Activated CD8-positive, alpha-beta T cell treated with anti-CD3 and anti-CD28 coated beads for 36 hours (primary cell): ENCODE data around the gene ZNF598. TPM values are rescaled to one million over a fixed set of nuclear protein-coding genes. Genes with fewer than 3 reads are reported as not detected.

Experiments used
- ATAC-seq: fragments of 200-7000 bp; cut with Tn5 transposase; one replicate; pipeline ENCODE4 v1.10.0; 2021; ENCODE audit warnings: mild to moderate bottlenecking, moderate library complexity
- CTCF ChIA-PET: fragments of 350-600 bp; sonication (Branson Sonifier 250); formaldehyde crosslinking; loops from one replicate; lab custom pipeline; 2021; ENCODE audit warnings: antibody characterized with exemption; lab: Charles Lee
- POLR2A ChIA-PET: fragments of 350-600 bp; sonication (Branson Sonifier 250); formaldehyde crosslinking; loops from one replicate; lab custom pipeline; 2021; ENCODE audit warnings: antibody characterized with exemption; lab: Charles Lee
- DNase-seq: peaks from one replicate; pipeline ENCODE4 v3.0.0-alpha.2; 2020
- H3K27ac Mint-ChIP-seq: one replicate; pipeline ENCODE4 v1.8.0; 2021; ENCODE audit warnings: mild to moderate bottlenecking, mixed read lengths
- H3K27me3 Mint-ChIP-seq: one replicate; pipeline ENCODE4 v1.8.0; 2021; ENCODE audit warnings: mixed read lengths
- H3K36me3 Mint-ChIP-seq: one replicate; pipeline ENCODE4 v1.8.0; 2021; ENCODE audit warnings: low read depth, mixed read lengths
- H3K4me1 Mint-ChIP-seq: one replicate; pipeline ENCODE4 v1.8.0; 2021; ENCODE audit warnings: low read depth, mixed read lengths
- H3K4me3 Mint-ChIP-seq: one replicate; pipeline ENCODE4 v1.8.0; 2021; ENCODE audit warnings: mild to moderate bottlenecking, moderate library complexity, mixed read lengths
- H3K9me3 Mint-ChIP-seq: one replicate; pipeline ENCODE4 v1.8.0; 2021; ENCODE audit warnings: mixed read lengths
- CTCF ChIP-seq: fragments of 200-600 bp; IDR thresholded peaks from one replicate; pipeline ENCODE4 v1.8.0; 2022; ENCODE audit warnings: antibody characterized with exemption, mild to moderate bottlenecking
- intact Hi-C: fragments of 100-400 bp; cut with micrococcal nuclease; formaldehyde crosslinking; loops from one replicate; pipeline ENCODE4 v1.10.0; 2022
- total RNA-seq, 2 experiments: library from RNA; stranded (reverse); gene quantifications; one replicate each; pipeline ENCODE4 v1.2.3, GENCODE V29; 2021

The ZNF598 gene
- total RNA-seq, 2 experiments from 2014 or later: 85.5 to 90.3 TPM

GRCh38 chr16:1998852-1999801 lies 10.5 kb downstream of the ZNF598 start:
- POLR2A ChIA-PET: interaction anchor here (0.9 to 1.0 kb wide), 2 partner anchors 9 to 34 kb away, joined by 3 read pairs; no protein-coding TSS in a partner anchor
- H3K27ac Mint-ChIP-seq: no peak overlapping the region
- H3K4me1 Mint-ChIP-seq: peaks cover 11% of the 10 kb centered on the region
- no peak overlapping the region for H3K4me3 Mint-ChIP-seq
- no peaks in the 10 kb centered on the region for H3K9me3 Mint-ChIP-seq
- ATAC-seq: no peak
- TF ChIP-seq CTCF: no peak
- intact Hi-C loops: no loop called here
- DNase-seq: no peak
- H3K36me3 Mint-ChIP-seq: peaks cover 27% of the 10 kb centered on the region
- no peaks in the 10 kb centered on the region for H3K27me3 Mint-ChIP-seq
- CTCF ChIA-PET: interaction anchor here (1.0 kb wide), 1 partner anchor 23 kb away, joined by 3 read pairs; no protein-coding TSS in a partner anchor

GRCh38 chr16:1998360-1998835 lies 11.2 kb downstream of the ZNF598 start:
- no peak for DNase-seq
- peaks cover 13% of the 10 kb centered on the region for H3K4me1 Mint-ChIP-seq
- H3K4me3 Mint-ChIP-seq: no peak overlapping the region
- no peaks in the 10 kb centered on the region for H3K27me3 Mint-ChIP-seq
- POLR2A ChIA-PET: interaction anchor here (0.9 to 29.2 kb wide), 2 partner anchors 10 to 33 kb away, joined by 3 to 505 read pairs; partner anchors contain the start of genes NDUFB10, RNF151, RPS2 and TBL3
- intact Hi-C loops: no loop called here
- no peak for ATAC-seq
- H3K36me3 Mint-ChIP-seq: peaks cover 27% of the 10 kb centered on the region
- CTCF ChIA-PET: interaction anchor here (1.0 kb wide), 1 partner anchor 24 kb away, joined by 3 read pairs; no protein-coding TSS in a partner anchor
- TF ChIP-seq CTCF: no peak
- no peaks in the 10 kb centered on the region for H3K9me3 Mint-ChIP-seq
- H3K27ac Mint-ChIP-seq: no peak overlapping the region

GRCh38 chr16:1997494-1998359 lies 11.9 kb downstream of the ZNF598 start:
- Mint-ChIP-seq H3K27me3 (no peaks in the 10 kb centered on the region), H3K9me3 (no peaks in the 10 kb centered on the region), H3K36me3 (peaks cover 27% of the 10 kb centered on the region), H3K27ac (no peak overlapping the region), H3K4me3 (no peak overlapping the region), H3K4me1 (peaks cover 15% of the 10 kb centered on the region)
- intact Hi-C loops: no loop called here
- ChIA-PET CTCF (interaction anchor here (1.0 kb wide), 1 partner anchor 25 kb away, joined by 3 read pairs; no protein-coding TSS in a partner anchor), POLR2A (interaction anchor here (0.9 to 29.2 kb wide), 5 partner anchors 10 to 154 kb away, joined by 3 to 505 read pairs (median 7); partner anchors contain the start of genes NDUFB10, NOXO1, RNF151 and RPS2)
- ATAC-seq (no peak), DNase-seq (no peak)
- TF ChIP-seq CTCF: no peak

- ChIA-PET CTCF (interaction anchor here (0.7 to 3.2 kb wide), 3 partner anchors 10 to 147 kb away, joined by 5 to 34 read pairs (median 5); no protein-coding TSS in a partner anchor), POLR2A (interaction anchor here (1.3 to 29.2 kb wide), 5 partner anchors 9 to 161 kb away, joined by 4 to 505 read pairs (median 4); partner anchors contain the start of genes NDUFB10, RNF151, RPS2 and TBL3)
- no peak overlapping the region for H3K4me3 Mint-ChIP-seq
- H3K4me1 Mint-ChIP-seq: peaks cover 23% of the 10 kb centered on the region
- no peak for TF ChIP-seq CTCF
- DNase-seq (no peak), ATAC-seq (no peak)
- intact Hi-C loops: no loop called here
- H3K27ac Mint-ChIP-seq: no peak overlapping the region
- no peaks in the 10 kb centered on the region for H3K9me3 Mint-ChIP-seq
- H3K27me3 Mint-ChIP-seq: peaks cover 12% of the 10 kb centered on the region
- H3K36me3 Mint-ChIP-seq: peaks cover 15% of the 10 kb centered on the region
Observed at GRCh38 chr16:1993731-1994131, 15.9 kb downstream of the ZNF598 start.
